Sciatic nerve (tissue), 2 donors: ENCODE results near the gene FRAS1. TPM values are rescaled to one million over a fixed set of nuclear protein-coding genes. Genes with fewer than 3 reads are reported as not detected.
"Not testable (repeated sequence)": the region's sequence is repeated elsewhere in the genome, so short reads cannot be mapped to it uniquely, and the experiment has no call there.

Experiments
- ATAC-seq: fragments of 200-7000 bp; cut with Tn5 transposase; one replicate; pipeline ENCODE4 v1.9.1; 2020; ENCODE audit warnings: mild to moderate bottlenecking, moderate library complexity
- DNase-seq: peaks from one replicate; pipeline ENCODE4 v3.0.0-alpha.2; 2020; ENCODE audit warnings: low spot score
- intact Hi-C: fragments of 100-400 bp; cut with DNase I; formaldehyde crosslinking; loops from one replicate; pipeline ENCODE4 v1.14.2; 2022
- total RNA-seq: library from RNA; stranded (reverse); fragmentation: NEBNext Ultra II Directional; extraction: Animal tissue kit (Norgen Biotek cat#: 25700); gene quantifications from one replicate; pipeline ENCODE4 v1.2.1, GENCODE V29; 2021
- donor health status: DM: no; HTN: no; CAD: no.
- donor health status: DM: no; HTN: no; CAD: no.

FRAS1 gene
- total RNA-seq, 1 donor from 2014 or later = 9.7 TPM

- intact Hi-C loops = no loop called here
- ATAC-seq (no peak), DNase-seq (no peak)
These were observed 382.2 kb downstream of the FRAS1 start for GRCh38 chr4:78439328-78439727.

GRCh38 chr4:78441756-78442155 is 384.6 kb downstream of the FRAS1 start:
- ATAC-seq = no peak
- intact Hi-C loops = no loop called here

DNA sequence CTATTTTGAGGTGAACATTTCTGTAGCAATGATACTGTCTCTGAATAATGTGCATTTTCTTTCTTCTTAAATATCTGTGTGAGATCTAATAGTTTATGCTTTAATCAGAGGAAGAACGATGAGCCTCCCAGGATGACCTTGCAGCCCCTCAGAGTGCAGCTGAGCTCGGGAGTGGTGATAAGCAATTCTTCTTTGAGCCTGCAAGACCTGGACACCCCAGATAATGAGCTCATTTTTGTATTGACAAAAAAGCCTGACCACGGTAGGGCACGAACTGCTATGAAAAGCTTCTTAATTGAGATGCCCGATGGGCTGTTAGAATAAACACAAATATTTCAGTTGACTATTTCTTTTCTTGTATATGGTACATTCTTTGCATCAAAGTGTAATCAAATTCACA is 389.5 kb downstream of the FRAS1 start:
- DNase-seq = no peak
- ATAC-seq = no peak
- intact Hi-C loops = no loop called here

More at GRCh38 chr4:78441756-78442155, 384.6 kb downstream of the FRAS1 start:
- DNase-seq = no peak

GRCh38 chr4:78451407-78451806 is 394.3 kb downstream of the FRAS1 start:
- intact Hi-C loops = no loop called here
- DNase-seq = no peak
- no peak for ATAC-seq

DNA sequence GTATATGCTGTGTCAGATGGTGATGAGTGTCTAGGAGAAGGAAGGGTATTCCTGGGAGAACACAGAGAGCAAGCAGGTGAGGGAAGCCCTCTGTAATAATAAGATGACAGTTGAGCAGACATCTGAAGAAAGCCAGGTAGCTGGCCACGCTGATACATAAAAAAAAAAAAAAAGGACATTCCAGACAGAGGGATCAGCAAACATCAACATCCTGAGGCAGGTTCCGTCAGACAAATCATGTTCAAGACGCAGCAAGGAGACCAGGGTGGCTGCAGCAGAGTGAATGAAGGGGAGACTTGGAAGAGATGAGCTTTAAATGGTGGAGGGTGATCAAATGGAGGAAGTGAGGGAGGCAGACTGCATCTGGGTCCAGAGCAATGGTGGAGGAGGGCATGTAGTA is 396.9 kb downstream of the FRAS1 start:
- DNase-seq = no peak
- no peak for ATAC-seq
- intact Hi-C loops = no loop called here

GRCh38 chr4:78457751-78458150 is 400.6 kb downstream of the FRAS1 start:
- intact Hi-C loops = no loop called here
- no peak for DNase-seq
- ATAC-seq = no peak

GRCh38 chr4:78459327-78459726 is 402.2 kb downstream of the FRAS1 start:
- no peak for DNase-seq
- no peak for ATAC-seq
- intact Hi-C loops = no loop called here

DNA sequence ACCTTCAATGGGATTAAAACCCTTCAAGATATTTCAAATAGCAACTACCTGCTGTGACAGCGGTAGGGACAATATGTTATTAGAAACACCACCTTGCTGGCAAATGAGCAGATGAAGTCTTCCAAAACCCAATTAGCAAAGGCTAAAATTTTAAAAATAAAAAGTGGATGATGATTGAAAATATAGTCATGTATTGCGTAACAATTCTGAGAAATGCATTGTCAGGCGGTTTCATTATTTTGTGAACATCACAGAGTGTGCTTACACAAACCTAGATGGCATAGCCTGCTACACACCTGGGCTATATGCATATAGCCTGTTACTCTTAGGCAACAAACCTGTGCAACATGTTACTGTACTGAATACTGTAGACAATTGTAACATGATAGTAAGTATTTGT is 403.2 kb downstream of the FRAS1 start:
- intact Hi-C loops = no loop called here
- no peak for DNase-seq
- no peak for ATAC-seq

DNA sequence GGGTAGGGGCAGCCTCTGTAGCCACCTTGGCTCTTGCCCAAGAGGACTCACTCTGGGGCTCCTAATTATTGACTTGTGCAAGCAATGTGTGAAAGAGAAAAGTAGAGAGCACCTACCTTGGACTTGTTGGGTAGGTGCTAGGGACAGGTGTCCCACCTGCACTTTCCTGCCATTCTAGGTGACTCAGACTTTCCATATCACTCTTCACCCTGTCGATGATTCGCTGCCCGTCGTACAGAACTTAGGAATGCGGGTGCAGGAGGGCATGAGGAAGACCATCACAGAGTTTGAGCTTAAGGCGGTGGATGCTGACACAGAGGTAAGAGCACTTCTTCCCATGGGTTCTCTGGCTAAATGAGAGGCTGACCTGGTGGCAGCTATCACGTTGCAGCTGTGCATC is 407.1 kb downstream of the FRAS1 start:
- ATAC-seq (no peak), DNase-seq (no peak)
- intact Hi-C loops = no loop called here

DNA sequence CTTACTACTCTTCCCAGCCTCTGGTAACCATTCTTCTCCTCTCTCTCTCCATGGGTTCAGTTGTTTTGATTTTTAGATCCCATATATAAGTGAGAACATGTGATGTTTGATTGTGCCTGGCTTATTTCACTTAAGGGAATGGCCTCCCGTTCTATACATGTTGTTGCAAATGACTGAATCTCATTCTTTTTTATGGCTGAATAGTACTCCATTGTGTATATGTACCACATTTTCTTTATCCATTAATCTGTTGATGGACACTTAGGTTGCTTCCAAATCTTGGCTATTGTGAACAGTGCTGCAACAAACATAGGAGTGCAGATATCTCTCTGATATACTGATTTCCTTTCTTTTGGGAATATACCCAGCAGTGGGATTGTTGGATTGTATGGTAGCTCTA is 410.1 kb downstream of the FRAS1 start:
- ATAC-seq, DNase-seq, intact Hi-C loops: not testable (repeated sequence)

- intact Hi-C loops = no loop called here
- no peak for DNase-seq
- no peak for ATAC-seq
These were observed 411.1 kb downstream of the FRAS1 start for GRCh38 chr4:78468272-78468671.

DNA sequence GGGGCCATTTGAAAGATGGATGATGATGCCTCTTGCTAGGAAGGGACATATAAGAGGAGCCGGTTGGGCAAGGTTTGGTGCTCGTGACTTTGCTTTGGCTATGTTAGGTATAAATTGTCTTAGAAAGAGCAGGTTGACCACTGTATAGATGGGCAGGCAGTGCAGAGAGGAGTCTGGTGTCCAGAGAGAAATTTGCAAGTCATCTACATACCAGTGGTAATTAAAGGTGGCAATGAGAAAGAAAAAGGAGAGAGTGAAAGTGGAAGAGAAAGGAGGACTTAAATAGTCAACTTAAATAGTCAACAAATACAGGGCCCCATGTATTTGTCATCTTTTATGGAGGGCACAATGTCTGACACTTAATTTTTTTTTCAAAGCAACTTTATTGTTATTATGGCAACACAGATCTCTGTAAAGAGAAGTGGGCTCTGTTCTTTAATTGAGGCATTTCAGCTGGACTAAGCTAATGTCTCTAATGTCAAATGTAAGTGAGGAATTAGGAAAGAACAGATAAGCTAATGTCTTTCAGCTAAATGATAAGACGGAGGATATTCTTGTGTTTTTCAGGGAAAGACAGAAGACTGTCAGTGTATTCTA is 419.1 kb downstream of the FRAS1 start:
- ATAC-seq = no peak
- intact Hi-C loops = no loop called here
- no peak for DNase-seq

GRCh38 chr4:78477276-78477675 is 420.2 kb downstream of the FRAS1 start:
- DNase-seq (no peak), ATAC-seq (no peak)
- intact Hi-C loops = no loop called here

- intact Hi-C loops = no loop called here
- ATAC-seq = no peak
- DNase-seq = no peak
These were observed 421.4 kb downstream of the FRAS1 start for GRCh38 chr4:78478523-78478922.

GRCh38 chr4:78480286-78480685 is 423.2 kb downstream of the FRAS1 start:
- intact Hi-C loops = no loop called here
- ATAC-seq = no peak
- DNase-seq = no peak

GRCh38 chr4:78481180-78481579 is 424.1 kb downstream of the FRAS1 start:
- intact Hi-C loops = no loop called here
- DNase-seq (no peak), ATAC-seq (peak; percentile 10)

GRCh38 chr4:78482281-78482680 is 425.2 kb downstream of the FRAS1 start:
- DNase-seq = no peak
- no peak for ATAC-seq
- intact Hi-C loops = no loop called here

DNA sequence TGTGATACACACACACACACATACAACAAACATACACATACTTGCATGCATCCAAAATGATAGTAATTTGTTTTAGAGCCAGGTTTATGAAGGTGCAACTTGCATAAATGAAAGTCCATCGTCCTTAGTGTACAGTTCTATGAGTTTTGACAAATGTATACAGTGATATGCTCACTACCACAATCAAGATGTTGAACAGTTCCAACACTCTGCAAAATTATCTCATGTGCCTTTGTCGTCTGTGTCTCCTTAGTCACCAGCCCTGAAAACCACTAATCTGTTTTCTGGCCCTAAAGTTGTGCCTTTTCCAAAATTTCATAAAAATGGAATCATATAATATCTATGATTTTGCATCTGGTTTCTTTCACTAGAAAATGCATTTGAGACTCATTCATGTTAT is 426.7 kb downstream of the FRAS1 start:
- DNase-seq = no peak
- no peak for ATAC-seq
- intact Hi-C loops = no loop called here

GRCh38 chr4:78484574-78484973 is 427.5 kb downstream of the FRAS1 start:
- intact Hi-C loops = no loop called here
- DNase-seq (no peak), ATAC-seq (no peak)

DNA sequence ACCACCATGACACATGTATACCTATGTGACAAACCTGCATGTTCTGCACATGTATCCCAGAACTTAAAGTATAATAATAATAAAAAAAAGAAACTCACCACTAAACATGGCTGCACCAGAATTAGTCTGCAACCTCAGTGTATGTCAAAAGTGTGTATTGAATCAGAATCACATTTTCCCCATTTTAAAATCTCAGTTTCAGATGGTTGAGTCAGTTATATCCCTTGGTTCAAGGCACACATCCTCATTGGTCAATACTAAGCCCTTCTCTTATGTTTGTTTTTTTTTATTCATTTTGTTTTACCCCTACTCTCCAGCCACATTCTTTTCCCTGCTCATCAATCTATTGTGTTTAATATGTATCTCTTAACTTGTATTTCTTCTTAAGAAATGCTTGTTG is 436.6 kb downstream of the FRAS1 start:
- ATAC-seq = no peak
- intact Hi-C loops = no loop called here
- no peak for DNase-seq

- intact Hi-C loops = no loop called here
- no peak for DNase-seq
- ATAC-seq = no peak
These were observed 439.0 kb downstream of the FRAS1 start for GRCh38 chr4:78496021-78496643.
